Mammary epithelial cell (primary cell): ENCODE results near the gene GFOD2.

Experiments
- CTCF ChIP-seq, 2 donors: IDR thresholded peaks in 1 of 2; conservative IDR thresholded peaks in 1 of 2; 2 replicates each; pipeline ENCODE4 v1.5.1; 2011 to 2012; ENCODE audit warnings: inconsistent platforms in 2 of 2, low read length in 2 of 2, mild to moderate bottlenecking in 2 of 2, control low read depth in 1 of 2, low read depth in 1 of 2; ENCODE audit not compliant: insufficient read depth in 1 of 2; ENCODE audit errors: extremely low read depth in 1 of 2
- EZH2 ChIP-seq: IDR thresholded peaks from 2 replicates; pipeline ENCODE4 v1.6.1; 2012; ENCODE audit warnings: low read length, inconsistent platforms, borderline replicate concordance

- no peak for TF ChIP-seq CTCF (conservative IDR thresholded peaks at IDR 0.05 in 1 of 2, IDR thresholded peaks at IDR 0.05 in 1 of 2; ENCODE audit: extremely low read depth in 1 of 2, insufficient read depth in 1 of 2, low read depth in 1 of 2, low read length in 2 of 2)
- TF ChIP-seq EZH2, result no peak
Observed at GRCh38 chr16:67714522-67714921, 4.6 kb downstream of the GFOD2 start.
